ENCODE results near the gene HS6ST3. TPM values are rescaled to one million over a fixed set of nuclear protein-coding genes. Genes with fewer than 3 reads are reported as not detected.

HS6ST3 gene
- total RNA-seq, 2 experiments from 2014 or later = not detected

DNA sequence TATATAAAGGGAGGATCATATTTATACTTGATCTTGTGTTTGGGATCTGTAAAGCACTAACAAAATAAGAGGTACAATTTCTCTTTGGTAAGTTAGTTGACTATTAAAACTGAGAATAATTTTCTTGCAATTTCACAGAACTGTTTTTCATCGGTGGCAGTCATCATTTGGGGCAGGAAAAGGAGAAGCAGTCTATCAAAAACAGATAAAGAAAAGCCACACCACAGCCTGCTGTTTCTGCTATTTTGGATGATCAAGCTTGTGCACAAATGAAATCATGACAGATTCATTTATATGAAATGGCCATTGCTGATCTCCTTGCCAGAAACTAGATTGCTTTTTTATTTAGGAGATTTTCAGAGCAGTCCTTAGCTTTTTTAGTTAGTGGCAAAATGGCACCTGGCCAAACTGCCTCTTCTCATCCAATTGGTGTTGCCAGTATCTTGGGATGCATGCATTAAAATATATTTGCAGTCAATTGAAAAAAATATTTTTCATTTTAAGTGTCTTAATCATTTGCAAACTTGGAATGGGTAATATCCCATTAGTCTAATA, 326.0 kb downstream of the HS6ST3 start:
- Mint-ChIP-seq H3K4me1 (ENCODE audit: low read depth) (no peaks in the 10 kb centered on the region), H3K36me3 (ENCODE audit: low read depth) (no peaks in the 10 kb centered on the region), H3K9me3 (no peaks in the 10 kb centered on the region), H3K27ac (no peak overlapping the region), H3K4me3 (no peak overlapping the region), H3K27me3 (no peaks in the 10 kb centered on the region)
- TF ChIP-seq, protein P1, sequence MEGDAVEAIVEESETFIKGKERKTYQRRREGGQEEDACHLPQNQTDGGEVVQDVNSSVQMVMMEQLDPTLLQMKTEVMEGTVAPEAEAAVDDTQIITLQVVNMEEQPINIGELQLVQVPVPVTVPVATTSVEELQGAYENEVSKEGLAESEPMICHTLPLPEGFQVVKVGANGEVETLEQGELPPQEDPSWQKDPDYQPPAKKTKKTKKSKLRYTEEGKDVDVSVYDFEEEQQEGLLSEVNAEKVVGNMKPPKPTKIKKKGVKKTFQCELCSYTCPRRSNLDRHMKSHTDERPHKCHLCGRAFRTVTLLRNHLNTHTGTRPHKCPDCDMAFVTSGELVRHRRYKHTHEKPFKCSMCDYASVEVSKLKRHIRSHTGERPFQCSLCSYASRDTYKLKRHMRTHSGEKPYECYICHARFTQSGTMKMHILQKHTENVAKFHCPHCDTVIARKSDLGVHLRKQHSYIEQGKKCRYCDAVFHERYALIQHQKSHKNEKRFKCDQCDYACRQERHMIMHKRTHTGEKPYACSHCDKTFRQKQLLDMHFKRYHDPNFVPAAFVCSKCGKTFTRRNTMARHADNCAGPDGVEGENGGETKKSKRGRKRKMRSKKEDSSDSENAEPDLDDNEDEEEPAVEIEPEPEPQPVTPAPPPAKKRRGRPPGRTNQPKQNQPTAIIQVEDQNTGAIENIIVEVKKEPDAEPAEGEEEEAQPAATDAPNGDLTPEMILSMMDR (IDR thresholded peaks at IDR 0.05) = no peak
- intact Hi-C loops (cut with micrococcal nuclease) = no loop called here
- ChIA-PET CTCF (no interaction called here), POLR2A (no interaction called here)
- no peak for DNase-seq
- no peak for ATAC-seq

DNA sequence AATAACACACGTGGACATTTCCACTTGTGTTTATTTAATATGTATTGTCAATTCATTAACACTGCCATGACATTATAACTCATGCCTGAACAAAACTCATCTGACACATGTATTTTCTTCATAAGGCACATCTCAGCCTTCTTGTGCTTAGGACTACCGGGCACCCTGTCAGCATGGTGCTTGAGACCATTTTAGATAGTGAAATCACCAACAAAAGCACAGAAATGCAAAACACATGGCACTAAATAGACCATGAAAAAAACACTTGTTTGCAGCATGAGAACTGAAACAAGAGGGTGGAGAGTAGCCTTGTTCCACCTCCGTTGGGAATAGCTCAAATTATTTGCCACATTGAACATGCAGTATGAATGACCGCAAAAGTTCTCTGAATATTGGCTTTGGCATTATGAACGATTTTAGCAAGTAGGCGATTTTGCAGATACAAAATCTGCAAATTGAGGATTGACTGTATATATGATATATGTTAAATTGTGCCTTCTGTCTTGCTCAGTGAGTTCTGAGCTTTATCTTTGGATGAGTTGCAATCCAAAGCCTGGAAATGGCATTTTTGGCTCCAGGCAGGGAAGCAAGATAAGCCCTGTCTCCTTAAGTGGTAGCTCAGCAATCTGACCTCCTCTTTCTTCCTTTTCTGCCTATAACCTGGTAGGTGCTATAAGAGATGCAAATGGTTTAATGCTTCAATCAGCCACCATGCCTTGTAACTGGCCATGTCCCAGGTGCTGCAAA, 328.2 kb downstream of the HS6ST3 start:
- Mint-ChIP-seq H3K27ac (no peak overlapping the region), H3K36me3 (ENCODE audit: low read depth) (no peaks in the 10 kb centered on the region), H3K4me3 (no peak overlapping the region), H3K4me1 (ENCODE audit: low read depth) (no peaks in the 10 kb centered on the region), H3K9me3 (no peaks in the 10 kb centered on the region), H3K27me3 (no peaks in the 10 kb centered on the region)
- ChIA-PET CTCF (interaction anchor here (1.1 kb wide), 1 partner anchor 12 kb away, joined by 3 read pairs; no protein-coding TSS in a partner anchor), POLR2A (no interaction called here)
- ATAC-seq (no peak), DNase-seq (no peak)
- intact Hi-C loops (cut with micrococcal nuclease) = no loop called here
- TF ChIP-seq, protein P1 (IDR thresholded peaks at IDR 0.05) = no peak

DNA sequence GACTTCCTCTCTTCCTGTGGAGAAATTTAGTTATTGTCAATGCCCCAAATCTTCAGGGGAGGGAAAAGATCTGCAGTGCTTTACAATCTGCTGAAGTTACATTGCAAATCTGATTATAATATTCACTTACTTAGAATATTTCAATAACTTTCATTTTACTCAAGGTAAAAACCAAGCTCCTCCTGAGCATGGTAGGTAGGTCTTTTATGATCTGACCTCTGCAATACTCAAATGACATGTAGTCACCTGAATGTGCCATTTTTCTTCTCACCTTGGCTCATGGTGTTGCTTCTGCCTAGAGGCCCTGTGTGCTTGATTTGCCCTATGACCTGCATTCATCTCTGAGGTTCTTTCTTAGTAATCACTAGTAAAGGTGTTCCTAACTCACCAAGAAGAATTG, 331.4 kb downstream of the HS6ST3 start:
- no peaks in the 10 kb centered on the region for H3K4me1 Mint-ChIP-seq (ENCODE audit: low read depth)
- intact Hi-C loops (cut with micrococcal nuclease) = no loop called here
- TF ChIP-seq, protein P1 (IDR thresholded peaks at IDR 0.05) = no peak
- no peak overlapping the region for H3K27ac Mint-ChIP-seq
- H3K4me3 Mint-ChIP-seq = no peak overlapping the region
- no peaks in the 10 kb centered on the region for H3K9me3 Mint-ChIP-seq
- DNase-seq = no peak
- no peaks in the 10 kb centered on the region for H3K36me3 Mint-ChIP-seq (ENCODE audit: low read depth)
- no peak for ATAC-seq
- CTCF ChIA-PET = no interaction called here
- H3K27me3 Mint-ChIP-seq = no peaks in the 10 kb centered on the region
- POLR2A ChIA-PET = no interaction called here

DNA sequence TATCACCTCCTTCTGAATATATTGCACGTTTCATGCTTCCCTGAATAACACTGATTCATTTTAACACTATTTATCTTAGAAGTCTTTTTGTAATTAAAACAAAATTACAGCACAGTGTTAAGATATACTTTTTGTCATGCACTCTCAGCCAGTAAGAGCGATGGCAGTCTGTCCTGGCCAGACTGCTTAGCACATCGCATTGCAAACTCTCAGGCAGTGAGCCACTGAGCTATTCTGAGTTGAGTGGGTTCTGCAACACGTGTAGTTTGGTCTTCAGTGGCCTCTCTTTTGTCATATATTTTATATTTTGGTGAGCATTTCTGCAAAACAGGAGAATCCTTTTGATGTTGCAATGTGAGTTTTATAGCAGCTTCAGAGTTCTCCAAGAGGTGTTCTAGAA, 332.1 kb downstream of the HS6ST3 start:
- intact Hi-C loops (cut with micrococcal nuclease) = no loop called here
- ChIA-PET POLR2A (no interaction called here), CTCF (no interaction called here)
- Mint-ChIP-seq H3K4me1 (ENCODE audit: low read depth) (no peaks in the 10 kb centered on the region), H3K36me3 (ENCODE audit: low read depth) (no peaks in the 10 kb centered on the region), H3K4me3 (no peak overlapping the region), H3K27ac (no peak overlapping the region), H3K9me3 (peaks cover 3% of the 10 kb centered on the region), H3K27me3 (no peaks in the 10 kb centered on the region)
- ATAC-seq (no peak), DNase-seq (no peak)
- TF ChIP-seq, protein P1 (IDR thresholded peaks at IDR 0.05) = no peak

DNA sequence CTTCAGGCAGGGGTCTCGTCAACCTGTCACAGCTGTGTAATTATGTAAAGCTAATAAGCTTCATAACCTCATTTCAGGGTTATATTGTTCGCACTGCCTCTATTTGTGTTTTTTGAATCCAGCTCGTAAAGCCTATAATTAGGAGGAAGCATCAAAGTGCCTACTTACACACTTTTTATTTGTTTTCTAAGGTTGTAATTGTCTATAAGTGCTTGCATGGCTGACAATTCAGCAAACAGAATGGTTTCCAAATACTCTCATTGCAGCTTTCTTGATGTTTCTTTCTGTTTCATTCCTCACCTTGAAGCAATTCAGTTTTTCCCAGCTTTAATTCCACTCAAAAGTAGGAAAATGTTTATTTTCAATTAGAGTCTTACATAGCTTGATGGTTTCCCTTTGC, 336.3 kb downstream of the HS6ST3 start:
- no peak overlapping the region for H3K27ac Mint-ChIP-seq
- H3K36me3 Mint-ChIP-seq (ENCODE audit: low read depth) = no peaks in the 10 kb centered on the region
- CTCF ChIA-PET = no interaction called here
- POLR2A ChIA-PET = no interaction called here
- ATAC-seq (no peak), DNase-seq (no peak)
- H3K27me3 Mint-ChIP-seq = no peaks in the 10 kb centered on the region
- TF ChIP-seq, protein P1 (IDR thresholded peaks at IDR 0.05) = no peak
- no peak overlapping the region for H3K4me3 Mint-ChIP-seq
- H3K4me1 Mint-ChIP-seq (ENCODE audit: low read depth) = no peaks in the 10 kb centered on the region
- H3K9me3 Mint-ChIP-seq = peaks cover 3% of the 10 kb centered on the region
- intact Hi-C loops (cut with micrococcal nuclease) = no loop called here
